HUES64 (cell line): ENCODE results near the gene C12orf60.

Experiments
- H3K27ac ChIP-seq: 2 replicates; pipeline ENCODE4 v1.7.0; 2013; ENCODE audit warnings: low read depth, low read length, inconsistent platforms
- H3K27me3 ChIP-seq: 2 replicates; pipeline ENCODE4 v1.6.1; 2013; ENCODE audit warnings: mild to moderate bottlenecking, low read length; ENCODE audit not compliant: insufficient read depth
- H3K36me3 ChIP-seq: 2 replicates; pipeline ENCODE4 v1.6.1; 2013; ENCODE audit warnings: mild to moderate bottlenecking, low read length; ENCODE audit not compliant: insufficient read depth
- H3K4me1 ChIP-seq: 2 replicates; pipeline ENCODE4 v1.6.1; 2013; ENCODE audit warnings: mild to moderate bottlenecking, low read length, moderate library complexity; ENCODE audit not compliant: insufficient read depth
- H3K4me3 ChIP-seq: 2 replicates; pipeline ENCODE4 v1.5.1; 2013; ENCODE audit warnings: mild to moderate bottlenecking, low read length, moderate library complexity
- H3K9ac ChIP-seq: 2 replicates; pipeline ENCODE4 v1.6.1; 2013; ENCODE audit warnings: mild to moderate bottlenecking, low read depth, low read length
- H3K9me3 ChIP-seq: 2 replicates; pipeline ENCODE4 v1.6.1; 2013; ENCODE audit warnings: low read depth, low read length; ENCODE audit not compliant: insufficient read depth
- WGBS: fragments of 150-250, 120-280 bp; methylation state at CpG from one replicate; pipeline ENCODE4 v1.1.7; 2013; ENCODE audit warnings: missing lambda C conversion rate; 5-methylcytosine and 5-hydroxymethylcytosine counted together

Gene C12orf60

GRCh38 chr12:14810953-14811483 is 7.5 kb downstream of the C12orf60 start:
- Histone ChIP-seq H3K4me1 (no peaks in the 10 kb centered on the region), H3K9ac (no peak overlapping the region), H3K27me3 (no peaks in the 10 kb centered on the region), H3K27ac (no peak overlapping the region), H3K36me3 (no peaks in the 10 kb centered on the region), H3K9me3 (no peaks in the 10 kb centered on the region), H3K4me3 (no peak overlapping the region)
- 96% methylated on average over 1 of the region's 1 CpG for WGBS

GRCh38 chr12:14811486-14811885 is 8.0 kb downstream of the C12orf60 start:
- Histone ChIP-seq H3K27me3 (no peaks in the 10 kb centered on the region), H3K4me1 (no peaks in the 10 kb centered on the region), H3K4me3 (no peak overlapping the region), H3K9ac (no peak overlapping the region), H3K9me3 (no peaks in the 10 kb centered on the region), H3K27ac (no peak overlapping the region), H3K36me3 (no peaks in the 10 kb centered on the region)
- WGBS: 86% methylated on average over 2 of the region's 2 CpGs

GRCh38 chr12:14814014-14814413 is 10.5 kb downstream of the C12orf60 start, which contains the start of gene SMCO3:
TSS of gene SMCO3 (minus strand) at chr12:14814182. CDS start at chr12:14806680, 7,502 bp downstream.
- Histone ChIP-seq H3K9ac (no peak within 1 kb of the TSS), H3K4me1 (no peaks in the 10 kb centered on the region), H3K4me3 (no peak within 1 kb of the TSS), H3K36me3 (no peaks in the 10 kb centered on the region), H3K27me3 (no peaks in the 10 kb centered on the region), H3K27ac (no peak within 1 kb of the TSS), H3K9me3 (no peaks in the 10 kb centered on the region)
- WGBS: 87% methylated on average over 2 of the region's 3 CpGs

DNA sequence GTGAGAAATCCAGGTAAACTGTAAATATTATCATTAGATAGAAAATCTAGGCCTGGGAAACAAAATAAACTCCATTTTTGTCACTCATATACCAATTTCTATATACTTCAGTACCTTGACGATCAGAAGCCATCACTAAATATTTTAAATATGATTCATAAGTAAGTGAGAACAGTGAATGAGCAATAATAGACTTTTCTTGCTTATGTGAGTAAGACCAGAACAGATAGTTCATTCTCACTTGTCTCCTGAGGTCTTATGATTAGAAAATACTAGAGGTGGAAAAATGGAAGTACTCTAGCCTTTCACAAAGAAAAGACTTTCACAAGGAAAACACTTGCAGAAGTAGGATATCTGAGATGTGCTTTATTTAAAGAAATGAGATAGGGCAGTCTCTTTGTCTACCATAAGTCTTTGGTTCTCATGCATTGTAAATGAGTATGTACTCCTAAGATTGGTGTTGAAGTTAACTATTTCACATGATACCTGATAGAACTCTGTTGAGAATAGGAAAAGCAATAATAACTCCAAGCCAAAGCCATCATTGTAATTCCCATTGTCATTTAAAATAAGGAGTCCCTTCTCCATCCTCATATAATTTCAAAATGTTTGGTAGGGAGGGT is 20.7 kb downstream of the C12orf60 start:
- Histone ChIP-seq H3K36me3 (no peaks in the 10 kb centered on the region), H3K4me3 (no peak overlapping the region), H3K27ac (no peak overlapping the region), H3K4me1 (no peaks in the 10 kb centered on the region), H3K27me3 (no peaks in the 10 kb centered on the region), H3K9ac (no peak overlapping the region), H3K9me3 (no peaks in the 10 kb centered on the region)
- no CpG with 5 or more reads among the region's 1 CpG for WGBS

- H3K27me3 ChIP-seq: no peaks in the 10 kb centered on the region
- H3K4me1 ChIP-seq: no peaks in the 10 kb centered on the region
- no peak overlapping the region for H3K27ac ChIP-seq
- H3K36me3 ChIP-seq: no peaks in the 10 kb centered on the region
- no peak overlapping the region for H3K4me3 ChIP-seq
- H3K9me3 ChIP-seq: no peaks in the 10 kb centered on the region
- H3K9ac ChIP-seq: no peak overlapping the region
Observed at GRCh38 chr12:14825256-14825655, 21.8 kb downstream of the C12orf60 start.

DNA sequence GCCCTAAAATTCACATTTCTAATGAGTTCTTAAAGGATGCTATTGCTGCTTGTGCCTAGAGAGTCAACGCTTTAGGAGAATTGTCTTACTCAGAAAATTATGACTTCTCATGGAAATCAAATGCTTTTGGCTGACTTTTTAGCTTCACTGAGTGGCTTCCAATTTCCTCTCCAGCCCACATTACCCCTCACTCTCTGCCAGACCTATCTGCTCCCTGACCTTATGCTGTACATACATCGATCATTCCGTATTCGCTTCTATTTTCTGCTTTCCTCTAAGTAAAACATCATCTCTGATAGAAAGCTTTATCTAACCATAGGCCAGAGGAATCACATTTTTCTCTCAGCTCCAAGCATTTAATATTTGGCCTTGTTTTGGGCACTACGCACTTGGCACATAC is 23.0 kb downstream of the C12orf60 start:
- H3K9ac ChIP-seq: no peak overlapping the region
- no peaks in the 10 kb centered on the region for H3K36me3 ChIP-seq
- no peak overlapping the region for H3K27ac ChIP-seq
- H3K27me3 ChIP-seq: no peaks in the 10 kb centered on the region
- WGBS: 95% methylated on average over 5 of the region's 5 CpGs
- H3K4me1 ChIP-seq: no peaks in the 10 kb centered on the region
- H3K4me3 ChIP-seq: no peak overlapping the region
- no peaks in the 10 kb centered on the region for H3K9me3 ChIP-seq

DNA sequence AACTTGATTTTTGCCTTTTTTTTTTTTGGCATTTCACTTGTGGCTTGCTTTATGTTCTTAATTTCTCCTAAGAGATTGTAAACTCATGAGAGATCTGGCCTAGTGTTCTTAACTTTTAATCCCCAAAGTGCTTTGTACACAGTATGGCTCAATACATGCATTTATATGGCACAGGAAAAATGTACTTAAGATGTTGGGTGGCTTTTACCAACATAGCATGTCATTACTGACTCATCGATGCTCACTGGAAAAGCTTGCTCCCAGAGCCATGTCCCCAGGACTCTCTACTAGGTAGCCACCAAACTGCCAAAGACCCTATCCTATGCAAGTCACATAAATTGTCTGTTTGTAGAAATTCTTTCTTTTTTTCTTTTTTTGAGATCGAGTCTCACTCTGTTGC is 23.6 kb downstream of the C12orf60 start:
- Histone ChIP-seq H3K9ac (no peak overlapping the region), H3K36me3 (no peaks in the 10 kb centered on the region), H3K27ac (no peak overlapping the region), H3K4me3 (no peak overlapping the region), H3K4me1 (no peaks in the 10 kb centered on the region), H3K27me3 (no peaks in the 10 kb centered on the region), H3K9me3 (no peaks in the 10 kb centered on the region)
- 94% methylated on average over 2 of the region's 2 CpGs for WGBS

DNA sequence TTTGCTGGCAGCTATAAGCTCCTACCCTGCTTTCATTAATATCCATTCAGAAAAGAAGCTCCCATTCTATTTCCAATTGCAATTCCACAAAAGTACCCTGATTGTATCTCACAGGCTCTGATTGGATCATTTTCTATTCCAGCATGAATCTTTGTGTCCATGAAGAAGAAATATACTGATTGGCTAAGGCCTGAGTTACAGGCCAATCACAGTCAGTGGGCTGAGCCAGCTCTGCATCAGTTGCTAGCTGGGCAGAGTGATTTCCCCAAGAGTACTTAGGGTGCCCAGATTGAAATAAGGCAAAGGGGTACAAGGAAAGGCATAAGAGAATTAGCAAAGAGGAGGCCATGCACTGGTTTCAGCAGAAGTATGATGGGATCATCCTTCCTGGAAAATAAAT is 25.4 kb downstream of the C12orf60 start:
- H3K36me3 ChIP-seq: no peaks in the 10 kb centered on the region
- H3K4me3 ChIP-seq: no peak overlapping the region
- no peaks in the 10 kb centered on the region for H3K9me3 ChIP-seq
- no peak overlapping the region for H3K9ac ChIP-seq
- H3K27me3 ChIP-seq: no peaks in the 10 kb centered on the region
- no peaks in the 10 kb centered on the region for H3K4me1 ChIP-seq
- H3K27ac ChIP-seq: no peak overlapping the region

GRCh38 chr12:14833336-14833735 is 29.9 kb downstream of the C12orf60 start:
- Histone ChIP-seq H3K9ac (no peak overlapping the region), H3K9me3 (no peaks in the 10 kb centered on the region), H3K4me1 (peaks cover 6% of the 10 kb centered on the region; the same call in 1 of the 2 replicates), H3K4me3 (no peak overlapping the region), H3K27me3 (no peaks in the 10 kb centered on the region), H3K27ac (no peak overlapping the region), H3K36me3 (no peaks in the 10 kb centered on the region)
- 100% methylated on average over 2 of the region's 3 CpGs for WGBS

DNA sequence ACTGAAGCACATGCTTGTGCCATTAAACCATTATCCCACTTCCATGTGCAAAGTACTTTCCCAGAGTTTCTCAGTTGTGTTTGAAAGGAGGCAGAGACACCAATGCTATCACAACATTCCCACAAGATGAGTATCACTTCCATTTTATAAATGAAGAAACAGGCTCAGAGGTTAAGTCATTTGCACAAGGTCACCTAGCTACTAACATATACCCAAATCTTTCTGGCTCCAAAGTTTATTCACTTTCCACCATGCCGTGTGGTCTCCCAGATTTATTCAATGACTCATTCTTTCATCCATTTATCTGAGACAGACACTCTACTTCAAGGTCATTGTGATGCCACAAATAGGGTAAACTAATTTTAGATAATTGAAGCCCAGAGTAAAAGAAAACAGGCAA is 30.5 kb downstream of the C12orf60 start:
- peaks cover 6% of the 10 kb centered on the region; the same call in 1 of the 2 replicates for H3K4me1 ChIP-seq
- no peaks in the 10 kb centered on the region for H3K36me3 ChIP-seq
- no peak overlapping the region for H3K9ac ChIP-seq
- no peak overlapping the region for H3K27ac ChIP-seq
- H3K27me3 ChIP-seq: no peaks in the 10 kb centered on the region
- H3K4me3 ChIP-seq: no peak overlapping the region
- no peaks in the 10 kb centered on the region for H3K9me3 ChIP-seq
- 93% methylated on average over 1 of the region's 1 CpG for WGBS

- no peaks in the 10 kb centered on the region for H3K36me3 ChIP-seq
- no peak overlapping the region for H3K27ac ChIP-seq
- peaks cover 6% of the 10 kb centered on the region; the same call in 1 of the 2 replicates for H3K4me1 ChIP-seq
- no peaks in the 10 kb centered on the region; the same call in 1 of the 2 replicates for H3K9me3 ChIP-seq
- no peak overlapping the region for H3K4me3 ChIP-seq
- no peak overlapping the region for H3K9ac ChIP-seq
- no peaks in the 10 kb centered on the region for H3K27me3 ChIP-seq
Observed at GRCh38 chr12:14834509-14834908, 31.0 kb downstream of the C12orf60 start.
